WTC11 (cell line): ENCODE measurements around the gene AMDHD2. TPM values are rescaled to one million over a fixed set of nuclear protein-coding genes. Genes with fewer than 3 reads are reported as not detected.

Source experiments
- ATAC-seq: fragments of 200-7000 bp; cut with Tn5 transposase; 2 replicates; pipeline ENCODE4 v1.10.0; 2021; ENCODE audit warnings: mild to moderate bottlenecking, moderate library complexity
- CTCF ChIA-PET: fragments of 300-600 bp; sonication (Branson Sonifier 250); formaldehyde crosslinking; loops from one replicate; lab custom pipeline; 2021; ENCODE audit warnings: antibody characterized with exemption; lab: Charles Lee
- POLR2A ChIA-PET: fragments of 350-600 bp; sonication (Branson Sonifier 250); formaldehyde crosslinking; loops from one replicate; lab custom pipeline; 2021; ENCODE audit warnings: antibody characterized with exemption; lab: Charles Lee
- DNase-seq: peaks from one replicate; pipeline ENCODE4 v3.0.0; 2021; ENCODE audit warnings: low spot score
- H3K27ac Mint-ChIP-seq: 2 replicates; pipeline ENCODE4 v1.8.0; 2021; ENCODE audit warnings: mixed read lengths
- H3K27me3 Mint-ChIP-seq: 2 replicates; pipeline ENCODE4 v1.8.0; 2021; ENCODE audit warnings: low read depth, mild to moderate bottlenecking, moderate library complexity, mixed read lengths
- H3K36me3 Mint-ChIP-seq: 2 replicates; pipeline ENCODE4 v1.8.0; 2021; ENCODE audit warnings: mixed read lengths
- H3K4me1 Mint-ChIP-seq: 2 replicates; pipeline ENCODE4 v1.8.0; 2022; ENCODE audit warnings: mixed read lengths
- H3K4me3 Mint-ChIP-seq: 2 replicates; pipeline ENCODE4 v1.8.0; 2021; ENCODE audit warnings: mild to moderate bottlenecking, moderate library complexity, mixed read lengths
- H3K9me3 Mint-ChIP-seq: 2 replicates; pipeline ENCODE4 v1.8.0; 2021; ENCODE audit warnings: mixed read lengths
- AR ChIP-seq: fragments of 250-450 bp; sonication (Bioruptor Pico); IDR thresholded peaks from 2 replicates; pipeline ENCODE4 v1.9.0; 2021; ENCODE audit warnings: mild to moderate bottlenecking
- ATF6 ChIP-seq: sonication (generic); formaldehyde crosslinking; IDR thresholded peaks from 2 replicates; pipeline ENCODE4 v1.8.1; 2023; ENCODE audit warnings: mild to moderate bottlenecking, missing genetic modification reagents
- CBFB ChIP-seq: sonication (generic); formaldehyde crosslinking; IDR thresholded peaks from 2 replicates; pipeline ENCODE4 v1.8.1; 2022; ENCODE audit warnings: mild to moderate bottlenecking, low read depth, missing genetic modification reagents
- E2F5 ChIP-seq: sonication (generic); formaldehyde crosslinking; IDR thresholded peaks from 2 replicates; pipeline ENCODE4 v1.8.1; 2022; ENCODE audit warnings: mild to moderate bottlenecking, moderate library complexity, missing genetic modification reagents
- EMX1 ChIP-seq: fragments of 250-450 bp; sonication (Bioruptor Pico); IDR thresholded peaks from 2 replicates; pipeline ENCODE4 v1.8.0; 2021; ENCODE audit warnings: mild to moderate bottlenecking
- ETV6 ChIP-seq: sonication (generic); formaldehyde crosslinking; IDR thresholded peaks from 2 replicates; pipeline ENCODE4 v1.8.1; 2022; ENCODE audit warnings: mild to moderate bottlenecking, missing genetic modification reagents
- MAX ChIP-seq: sonication (generic); formaldehyde crosslinking; IDR thresholded peaks from 2 replicates; pipeline ENCODE4 v1.8.0; 2022; ENCODE audit warnings: mild to moderate bottlenecking, missing genetic modification reagents
- MLX ChIP-seq: sonication (generic); formaldehyde crosslinking; IDR thresholded peaks from 2 replicates; pipeline ENCODE4 v1.8.1; 2023; ENCODE audit warnings: mild to moderate bottlenecking, missing genetic modification reagents, moderate library complexity
- RELA ChIP-seq: sonication (generic); formaldehyde crosslinking; IDR thresholded peaks from 2 replicates; pipeline ENCODE4 v1.8.1; 2022; ENCODE audit warnings: missing genetic modification reagents, mild to moderate bottlenecking, borderline replicate concordance
- SP1 ChIP-seq: sonication (generic); formaldehyde crosslinking; conservative IDR thresholded peaks from 2 replicates; pipeline ENCODE4 v1.8.1; 2022; ENCODE audit warnings: missing genetic modification reagents
- USF1 ChIP-seq: sonication (generic); formaldehyde crosslinking; IDR thresholded peaks from 2 replicates; pipeline ENCODE4 v1.8.0; 2022; ENCODE audit warnings: mild to moderate bottlenecking, missing genetic modification reagents
- ZNF138 ChIP-seq: sonication (generic); formaldehyde crosslinking; conservative IDR thresholded peaks from 2 replicates; pipeline ENCODE4 v1.8.1; 2022; ENCODE audit warnings: mild to moderate bottlenecking, moderate library complexity, missing genetic modification reagents
- ZNF232 ChIP-seq: sonication (generic); formaldehyde crosslinking; IDR thresholded peaks from 2 replicates; pipeline ENCODE4 v1.8.0; 2022; ENCODE audit warnings: mild to moderate bottlenecking, missing genetic modification reagents
- ZNF281 ChIP-seq: sonication (generic); formaldehyde crosslinking; IDR thresholded peaks from 2 replicates; pipeline ENCODE4 v1.8.0; 2023; ENCODE audit warnings: mild to moderate bottlenecking, missing genetic modification reagents
- ZNF416 ChIP-seq: fragments of 250-450 bp; sonication (Bioruptor Pico); IDR thresholded peaks from 2 replicates; pipeline ENCODE4 v1.9.0; 2021; ENCODE audit warnings: mild to moderate bottlenecking, inconsistent platforms
- ZNF532 ChIP-seq: fragments of 250-450 bp; sonication (Bioruptor Pico); IDR thresholded peaks from 2 replicates; pipeline ENCODE4 v1.9.0; 2021; ENCODE audit warnings: mild to moderate bottlenecking, borderline replicate concordance
- ZNF671 ChIP-seq: fragments of 250-450 bp; sonication (Bioruptor Pico); IDR thresholded peaks from 2 replicates; pipeline ENCODE4 v1.8.0; 2021; ENCODE audit warnings: mild to moderate bottlenecking
- total RNA-seq: library from RNA; stranded (reverse); gene quantifications from 3 replicates; pipeline ENCODE4 v1.2.3, GENCODE V29; 2021

AMDHD2 gene
- total RNA-seq, 1 experiment from 2014 or later = 70.9 TPM

- TF ChIP-seq AR (no peak), E2F5 (CRISPR knock-in tag) (no peak), ZNF532 (CRISPR knock-in tag) (no peak), ZNF671 (CRISPR knock-in tag) (no peak), ZNF281 (no peak), MAX (CRISPR knock-in tag) (no peak), ZNF416 (CRISPR knock-in tag) (no peak), ETV6 (CRISPR knock-in tag) (no peak), CBFB (CRISPR knock-in tag) (no peak)
- TF ChIP-seq, all 79 proteins: peak for 0
These were observed 22.3 kb upstream of the AMDHD2 start (continued) for GRCh38 chr16:2497695-2498484.

- H3K27me3 Mint-ChIP-seq = no peaks in the 10 kb centered on the region
- peaks cover 4% of the 10 kb centered on the region for H3K4me1 Mint-ChIP-seq
- no peak overlapping the region for H3K4me3 Mint-ChIP-seq
- no peak overlapping the region for H3K27ac Mint-ChIP-seq
- ChIA-PET POLR2A (no interaction called here), CTCF (interaction anchor here (1.0 kb wide), 1 partner anchor 22 kb away, joined by 3 read pairs; no protein-coding TSS in a partner anchor)
- DNase-seq = no peak
- no peak for ATAC-seq
- no peaks in the 10 kb centered on the region for H3K9me3 Mint-ChIP-seq
- peaks cover 5% of the 10 kb centered on the region for H3K36me3 Mint-ChIP-seq
- TF ChIP-seq ZNF138 (CRISPR knock-in tag) (no peak), E2F5 (CRISPR knock-in tag) (no peak), ZNF232 (no peak), ETV6 (CRISPR knock-in tag) (no peak), ATF6 (CRISPR knock-in tag) (no peak), SP1 (no peak), RELA (CRISPR knock-in tag) (no peak), MLX (CRISPR knock-in tag) (no peak), EMX1 (CRISPR knock-in tag) (no peak), USF1 (CRISPR knock-in tag) (no peak)
These were observed 21.5 kb upstream of the AMDHD2 start for GRCh38 chr16:2498531-2499253.
